PC-3 (cell line): ENCODE measurements around the gene OR14J1. TPM values are rescaled to one million over a fixed set of nuclear protein-coding genes. Genes with fewer than 3 reads are reported as not detected.
"Not testable (repeated sequence)": the region's sequence is repeated elsewhere in the genome, so short reads cannot be mapped to it uniquely, and the experiment has no call there.

Source experiments
- ATAC-seq: fragments of 200-7000 bp; cut with Tn5 transposase; 2 replicates; pipeline ENCODE4 v1.9.1; 2020; ENCODE audit warnings: mild to moderate bottlenecking, moderate library complexity
- BruUV-seq: library from RNA; stranded (reverse); fragments of 400-500 nt; replicated peaks from 2 replicates; lab custom pipeline; 2021; lab: Mats Ljungman, UMichigan
- CTCF ChIA-PET: fragments of 300-600 bp; sonication (Branson Sonifier 250); formaldehyde crosslinking; loops from one replicate; lab custom pipeline; 2022; ENCODE audit warnings: antibody characterized with exemption; lab: Charles Lee
- POLR2A ChIA-PET: fragments of 300-600 bp; sonication (Branson Sonifier 250); formaldehyde crosslinking; loops from one replicate; lab custom pipeline; 2022; ENCODE audit warnings: antibody characterized with exemption; ENCODE audit not compliant: unreplicated experiment; lab: Charles Lee
- DNase-seq: peaks from one replicate; pipeline ENCODE4 v3.0.0-alpha.2; 2015
- H2AFZ ChIP-seq: fragments of 300-600 bp; sonication (generic); 2 replicates; pipeline ENCODE4 v1.6.0; 2016; ENCODE audit warnings: antibody characterized with exemption, low read length
- H3F3A ChIP-seq: fragments of 300-600 bp; sonication (generic); one replicate; pipeline ENCODE4 v1.6.0; 2017; ENCODE audit warnings: antibody characterized with exemption, low read length, control low read depth, mild to moderate bottlenecking; ENCODE audit not compliant: unreplicated experiment
- H3K27ac ChIP-seq: fragments of 300-600 bp; sonication (generic); 2 replicates; pipeline ENCODE4 v1.5.1; 2016; ENCODE audit warnings: mild to moderate bottlenecking, low read length
- H3K27me3 ChIP-seq: fragments of 300-600 bp; sonication (generic); 2 replicates; pipeline ENCODE4 v1.6.1; 2016; ENCODE audit warnings: low read length, mixed read lengths
- H3K36me3 ChIP-seq: fragments of 300-600 bp; sonication (generic); 2 replicates; pipeline ENCODE4 v1.6.1; 2016; ENCODE audit warnings: low read depth, mixed run types, low read length, mixed read lengths
- H3K4me1 ChIP-seq: fragments of 300-600 bp; sonication (generic); 2 replicates; pipeline ENCODE4 v1.5.1; 2016; ENCODE audit warnings: low read length; ENCODE audit not compliant: insufficient read depth
- H3K4me2 ChIP-seq: fragments of 300-600 bp; sonication (generic); 2 replicates; pipeline ENCODE4 v1.6.0; 2016; ENCODE audit warnings: low read length
- H3K4me3 ChIP-seq: fragments of 300-600 bp; sonication (generic); 2 replicates; pipeline ENCODE4 v1.5.1; 2016; ENCODE audit warnings: mild to moderate bottlenecking, low read length, mixed read lengths
- H3K79me2 ChIP-seq: fragments of 300-600 bp; sonication (generic); 2 replicates; pipeline ENCODE4 v1.6.1; 2017; ENCODE audit warnings: low read length, mixed read lengths
- H3K9ac ChIP-seq: fragments of 300-600 bp; sonication (generic); 2 replicates; pipeline ENCODE4 v1.6.0; 2016; ENCODE audit warnings: mild to moderate bottlenecking, low read length
- H3K9me2 ChIP-seq: fragments of 300-600 bp; sonication (generic); replicated peaks from 2 replicates; pipeline ENCODE4 v1.6.1; 2016; ENCODE audit warnings: mixed run types, low read length, mixed read lengths
- H3K9me3 ChIP-seq: fragments of 300-600 bp; sonication (generic); 2 replicates; pipeline ENCODE4 v1.6.1; 2016; ENCODE audit warnings: low read length, mixed read lengths
- H4K20me1 ChIP-seq: fragments of 300-600 bp; sonication (generic); 2 replicates; pipeline ENCODE4 v1.6.1; 2016; ENCODE audit warnings: low read length, mixed read lengths
- CTCF ChIP-seq: fragments of 300-600 bp; sonication (generic); conservative IDR thresholded peaks from 2 replicates; pipeline ENCODE4 v1.5.1; 2017; ENCODE audit warnings: antibody characterized with exemption, low read depth, mild to moderate bottlenecking, low read length
- EZH2 ChIP-seq: fragments of 300-600 bp; sonication (generic); IDR thresholded peaks from one replicate; pipeline ENCODE4 v1.6.1; 2017; ENCODE audit warnings: antibody characterized with exemption, mild to moderate bottlenecking, low read length; ENCODE audit not compliant: unreplicated experiment
- EZH2phosphoT487 ChIP-seq: fragments of 300-600 bp; sonication (generic); IDR thresholded peaks from 2 replicates; pipeline ENCODE4 v1.6.1; 2018; ENCODE audit warnings: mild to moderate bottlenecking, antibody characterized with exemption, low read length, borderline replicate concordance
- intact Hi-C: fragments of 100-400 bp; cut with micrococcal nuclease; formaldehyde crosslinking; loops from 2 replicates; pipeline ENCODE4 v1.9.0; 2023
- total RNA-seq: library from RNA; depleted of rRNA; stranded (reverse); fragments of >200 nt; gene quantifications from 2 replicates; pipeline ENCODE4 v1.2.3, GENCODE V29; 2014

OR14J1 gene
- total RNA-seq, 1 experiment from 2014 or later = not detected

GRCh38 chr6:29319931-29320330 lies 18.4 kb downstream of the OR14J1 start:
- ATAC-seq = no peak
- H3K4me3 ChIP-seq = no peak overlapping the region
- no TSS peak for BruUV-seq
- H3K9me3 ChIP-seq = no peaks in the 10 kb centered on the region
- TF ChIP-seq CTCF (no peak), EZH2 (no peak), EZH2phosphoT487 (no peak)
- no peaks in the 10 kb centered on the region for H3F3A ChIP-seq
- intact Hi-C loops = no loop called here
- H3K9me2 ChIP-seq = no peaks in the 10 kb centered on the region
- no peaks in the 10 kb centered on the region for H4K20me1 ChIP-seq
- no peaks in the 10 kb centered on the region for H3K4me1 ChIP-seq
- no peak overlapping the region for H2AFZ ChIP-seq
- no peak for DNase-seq
- H3K27me3 ChIP-seq = peaks cover 37% of the 10 kb centered on the region
- H3K4me2 ChIP-seq = no peak overlapping the region
- no peak overlapping the region for H3K9ac ChIP-seq
- H3K36me3 ChIP-seq = no peaks in the 10 kb centered on the region
- no peaks in the 10 kb centered on the region for H3K79me2 ChIP-seq
- POLR2A ChIA-PET = no interaction called here
- CTCF ChIA-PET = no interaction called here
- no peak overlapping the region for H3K27ac ChIP-seq

- BruUV-seq = not testable (repeated sequence)
- peaks cover 21% of the 10 kb centered on the region; the same call in 1 of the 2 replicates for H3K27me3 ChIP-seq
These were observed 21.8 kb downstream of the OR14J1 start for GRCh38 chr6:29323332-29323731.

GRCh38 chr6:29325777-29326176 lies 24.3 kb downstream of the OR14J1 start:
- no peaks in the 10 kb centered on the region for H4K20me1 ChIP-seq
- H3K36me3 ChIP-seq = no peaks in the 10 kb centered on the region
- H3F3A ChIP-seq = no peaks in the 10 kb centered on the region
- no peak overlapping the region for H3K9ac ChIP-seq
- POLR2A ChIA-PET = no interaction called here
- intact Hi-C loops = no loop called here
- H3K79me2 ChIP-seq = no peaks in the 10 kb centered on the region
- ATAC-seq (no peak), DNase-seq (no peak)
- no peaks in the 10 kb centered on the region for H3K9me2 ChIP-seq
- CTCF ChIA-PET = no interaction called here
- H3K4me1 ChIP-seq = no peaks in the 10 kb centered on the region
- peaks cover 9% of the 10 kb centered on the region; the same call in 1 of the 2 replicates for H3K27me3 ChIP-seq
- H3K27ac ChIP-seq = no peak overlapping the region
- no peaks in the 10 kb centered on the region for H3K9me3 ChIP-seq
- no peak overlapping the region for H2AFZ ChIP-seq
- H3K4me3 ChIP-seq = no peak overlapping the region
- H3K4me2 ChIP-seq = no peak overlapping the region
- BruUV-seq = no TSS peak
- TF ChIP-seq CTCF (no peak), EZH2 (no peak), EZH2phosphoT487 (no peak)

More at GRCh38 chr6:29323332-29323731, 21.8 kb downstream of the OR14J1 start:
- H3K79me2 ChIP-seq, H2AFZ ChIP-seq, H3F3A ChIP-seq, H3K9me3 ChIP-seq, DNase-seq, H3K4me1 ChIP-seq, H3K36me3 ChIP-seq, H3K4me2 ChIP-seq, ATAC-seq, POLR2A ChIA-PET, H3K27ac ChIP-seq, H3K9me2 ChIP-seq, H3K4me3 ChIP-seq, H4K20me1 ChIP-seq, CTCF ChIA-PET, H3K9ac ChIP-seq, intact Hi-C loops: not testable (repeated sequence)
